HCT116 (cell line): ENCODE results near the gene PLA2G15. TPM values are rescaled to one million over a fixed set of nuclear protein-coding genes. Genes with fewer than 3 reads are reported as not detected.

Experiments used
- ATAC-seq: fragments of 200-7000 bp; cut with Tn5 transposase; 2 replicates; pipeline ENCODE4 v1.9.1; 2020; ENCODE audit warnings: mild to moderate bottlenecking, moderate library complexity
- BruUV-seq: library from RNA; stranded (reverse); fragments of 400-500 nt; replicated peaks from 2 replicates; lab custom pipeline; 2021; lab: Mats Ljungman, UMichigan
- CTCF ChIA-PET: fragments of 300-600 bp; sonication (Branson Sonifier 250); formaldehyde crosslinking; loops from one replicate; lab custom pipeline; 2021; ENCODE audit warnings: antibody characterized with exemption; lab: Charles Lee
- POLR2A ChIA-PET: fragments of 300-600, 350-600 bp; sonication (Branson Sonifier 250); formaldehyde crosslinking; loops from one replicate; lab custom pipeline; 2021; ENCODE audit warnings: antibody characterized with exemption; lab: Charles Lee
- RAD21 ChIA-PET, 2 experiments: fragments of 300-600 bp; sonication (Branson Sonifier 250); formaldehyde crosslinking; loops; one replicate each; lab custom pipeline; 2023; ENCODE audit warnings: low total read pairs in 2 of 2; ENCODE audit not compliant: uncharacterized antibody in 2 of 2, unreplicated experiment in 2 of 2, low non-redundant PET in 1 of 2; lab: Charles Lee
- DNase-seq: peaks from one replicate; pipeline ENCODE4 v3.0.0-alpha.2; 2010; ENCODE audit warnings: low read depth, low spot score
- H2AFZ ChIP-seq: fragments of 200-600 bp; shearing (Covaris generic), sonication (generic); 2 replicates; pipeline ENCODE4 v1.6.1; 2017; ENCODE audit warnings: low read depth, mixed run types, mixed read lengths, antibody characterized with exemption, low read length; ENCODE audit not compliant: poor library complexity, severe bottlenecking
- H3K27ac ChIP-seq: 2 replicates; pipeline ENCODE4 v1.5.1; 2012; ENCODE audit warnings: low read depth, low read length
- H3K27me3 ChIP-seq: fragments of 200-600 bp; sonication (generic); 2 replicates; pipeline ENCODE4 v1.6.1; 2016; ENCODE audit warnings: mixed run types, low read length, mixed read lengths; ENCODE audit not compliant: insufficient read depth
- H3K36me3 ChIP-seq, 2 experiments: fragments of 200-500 bp in 1 of 2; fragments of 200-600 bp in 1 of 2; sonication (Bioruptor generic) in 1 of 2; sonication (generic) in 1 of 2; 2 replicates each; pipeline versions ENCODE4 v1.5.1 to v1.6.1; 2014 to 2016; ENCODE audit warnings: low read length in 2 of 2, inconsistent platforms in 1 of 2, mixed read lengths in 1 of 2, mixed run types in 1 of 2; ENCODE audit not compliant: insufficient read depth in 2 of 2, control insufficient read depth in 1 of 2
- H3K4me1 ChIP-seq, 2 experiments: fragments of 200-600 bp in 1 of 2; sonication (generic) in 1 of 2; 2 replicates each; pipeline versions ENCODE4 v1.5.1 to v1.6.1; 2012 to 2017; ENCODE audit warnings: low read length in 2 of 2, inconsistent platforms in 1 of 2, mild to moderate bottlenecking in 1 of 2, mixed read lengths in 1 of 2, mixed run types in 1 of 2, moderate library complexity in 1 of 2; ENCODE audit not compliant: insufficient read depth in 2 of 2, control insufficient read depth in 1 of 2
- H3K4me2 ChIP-seq: fragments of 200-600 bp; sonication (generic); 2 replicates; pipeline ENCODE4 v1.6.1; 2017; ENCODE audit warnings: mixed run types, low read length, mixed read lengths
- H3K4me3 ChIP-seq, 2 experiments: fragments of 200-600 bp in 1 of 2; sonication (generic) in 1 of 2; replicated peaks in 1 of 2; 2 replicates each; pipeline ENCODE4 v1.5.1; 2011 to 2016; ENCODE audit warnings: low read length in 2 of 2, control low read depth in 1 of 2, low read depth in 1 of 2, mild to moderate bottlenecking in 1 of 2, mixed read lengths in 1 of 2, mixed run types in 1 of 2
- H3K79me2 ChIP-seq: fragments of 200-600 bp; sonication (generic); 2 replicates; pipeline ENCODE4 v1.6.1; 2017; ENCODE audit warnings: mild to moderate bottlenecking, mixed run types, low read length, moderate library complexity, mixed read lengths; ENCODE audit not compliant: insufficient read depth
- H3K9ac ChIP-seq: fragments of 200-600 bp; sonication (generic); 2 replicates; pipeline ENCODE4 v1.6.1; 2016; ENCODE audit warnings: low read length, mixed read lengths
- H3K9me2 ChIP-seq: fragments of 200-600 bp; sonication (generic), shearing (Covaris generic); 2 replicates; pipeline ENCODE4 v1.6.1; 2017; ENCODE audit warnings: mixed run types, mild to moderate bottlenecking, moderate library complexity; ENCODE audit not compliant: insufficient read depth
- H3K9me3 ChIP-seq, 2 experiments: fragments of 200-500 bp in 1 of 2; fragments of 200-600 bp in 1 of 2; sonication (Bioruptor generic) in 1 of 2; sonication (generic) in 1 of 2; 2 replicates each; pipeline ENCODE4 v1.6.1; 2014 to 2017; ENCODE audit warnings: low read length in 2 of 2, mixed read lengths in 2 of 2, inconsistent platforms in 1 of 2, low read depth in 1 of 2, mild to moderate bottlenecking in 1 of 2, mixed run types in 1 of 2, moderate library complexity in 1 of 2; ENCODE audit not compliant: control insufficient read depth in 1 of 2, insufficient read depth in 1 of 2
- H4K20me1 ChIP-seq: fragments of 200-600 bp; sonication (generic), shearing (Covaris generic); 2 replicates; pipeline ENCODE4 v1.6.1; 2017; ENCODE audit warnings: mixed run types, mild to moderate bottlenecking, moderate library complexity; ENCODE audit not compliant: insufficient read depth
- ATF3 ChIP-seq: IDR thresholded peaks from 2 replicates; pipeline ENCODE4 v1.6.1; 2012
- CBX3 ChIP-seq: IDR thresholded peaks from 2 replicates; pipeline ENCODE4 v1.6.1; 2012; ENCODE audit warnings: low read depth
- CEBPB ChIP-seq: IDR thresholded peaks from 2 replicates; pipeline ENCODE4 v1.6.1; 2012; ENCODE audit warnings: low read depth
- CTCF ChIP-seq, 3 experiments: fragments of 200-600 bp in 1 of 3; sonication (generic) in 1 of 3; IDR thresholded peaks in 2 of 3; conservative IDR thresholded peaks in 1 of 3; 2 replicates each; pipeline ENCODE4 v1.5.1; 2012 to 2017; ENCODE audit warnings: low read depth in 2 of 3, low read length in 2 of 3, antibody characterized with exemption in 1 of 3, borderline replicate concordance in 1 of 3, control low read depth in 1 of 3, mild to moderate bottlenecking in 1 of 3, mixed read lengths in 1 of 3, mixed run types in 1 of 3, moderate library complexity in 1 of 3; ENCODE audit not compliant: insufficient read depth in 1 of 3
- ELF1 ChIP-seq: IDR thresholded peaks from 2 replicates; pipeline ENCODE4 v1.6.1; 2012; ENCODE audit warnings: low read depth, borderline replicate concordance
- EZH2 ChIP-seq: fragments of 200-600 bp; sonication (generic); IDR thresholded peaks from 2 replicates; pipeline ENCODE4 v1.6.1; 2017; ENCODE audit warnings: antibody characterized with exemption, mixed run types
- FOSL1 ChIP-seq: IDR thresholded peaks from 2 replicates; pipeline ENCODE4 v1.6.1; 2012; ENCODE audit warnings: low read depth
- JUND ChIP-seq: IDR thresholded peaks from 2 replicates; pipeline ENCODE4 v1.6.1; 2012
- POLR2A ChIP-seq: IDR thresholded peaks from 2 replicates; pipeline ENCODE4 v1.7.0; 2011; ENCODE audit warnings: borderline replicate concordance; ENCODE audit not compliant: insufficient read depth, insufficient read length; ENCODE audit errors: extremely low read depth
- POLR2AphosphoS5 ChIP-seq: IDR thresholded peaks from 2 replicates; pipeline ENCODE4 v1.6.1; 2011; ENCODE audit warnings: mild to moderate bottlenecking, low read depth, low read length, moderate library complexity
- RAD21 ChIP-seq: IDR thresholded peaks from 2 replicates; pipeline ENCODE4 v1.6.1; 2012; ENCODE audit warnings: low read depth, mild to moderate bottlenecking
- REST ChIP-seq: IDR thresholded peaks from 2 replicates; pipeline ENCODE4 v1.6.1; 2012; ENCODE audit warnings: low read depth
- SIN3A ChIP-seq: IDR thresholded peaks from 2 replicates; pipeline ENCODE4 v1.6.1; 2012; ENCODE audit warnings: low read depth
- SP1 ChIP-seq: IDR thresholded peaks from 2 replicates; pipeline ENCODE4 v1.6.1; 2012; ENCODE audit warnings: low read depth
- SRF ChIP-seq: IDR thresholded peaks from 2 replicates; pipeline ENCODE4 v1.6.1; 2012; ENCODE audit warnings: low read depth
- TCF7L2 ChIP-seq: IDR thresholded peaks from 2 replicates; pipeline ENCODE4 v1.7.0; 2011; ENCODE audit warnings: borderline replicate concordance, inconsistent platforms; ENCODE audit not compliant: insufficient read depth, insufficient read length; ENCODE audit errors: extremely low read depth
- YY1 ChIP-seq: IDR thresholded peaks from 2 replicates; pipeline ENCODE4 v1.6.1; 2011; ENCODE audit warnings: low read length, low read depth, moderate library complexity, mild to moderate bottlenecking; ENCODE audit not compliant: insufficient replicate concordance; ENCODE audit errors: extremely low read depth
- ZBTB33 ChIP-seq: IDR thresholded peaks from 2 replicates; pipeline ENCODE4 v1.6.1; 2011; ENCODE audit warnings: mild to moderate bottlenecking, low read length, moderate library complexity; ENCODE audit not compliant: insufficient replicate concordance; ENCODE audit errors: extremely low read depth
- ZFX ChIP-seq: fragments of 450-650 bp; IDR thresholded peaks from 2 replicates; pipeline ENCODE4 v1.6.1; 2017
- ZNF274 ChIP-seq: fragments of 200-500 bp; sonication (Bioruptor generic); IDR thresholded peaks from 2 replicates; pipeline ENCODE4 v1.6.1; 2014; ENCODE audit warnings: mild to moderate bottlenecking, low read depth, low read length, inconsistent platforms
- intact Hi-C: fragments of 100-400 bp; cut with micrococcal nuclease; formaldehyde crosslinking; loops from 2 replicates; pipeline ENCODE4 v1.10.0; 2022
- total RNA-seq: library from RNA; stranded (reverse); gene quantifications from one replicate; pipeline ENCODE4 v1.2.1, GENCODE V29; 2021; ENCODE audit not compliant: unreplicated experiment

PLA2G15 gene
- total RNA-seq, 1 experiment from 2014 or later = 7.5 TPM

- ChIA-PET POLR2A (no interaction called here), RAD21 (no interaction called here), CTCF (no interaction called here)
- no TSS peak for BruUV-seq
- Histone ChIP-seq H3K4me3 (no peak overlapping the region), H3K27ac (no peak overlapping the region), H3K4me2 (no peak overlapping the region), H2AFZ (no peak overlapping the region), H3K36me3 (peaks cover 0 to 2% of the 10 kb centered on the region in 2 experiments; a peak in 2 of 4 replicates), H3K79me2 (peaks cover 10% of the 10 kb centered on the region; the same call in 1 of the 2 replicates), H3K9me2 (no peaks in the 10 kb centered on the region), H3K4me1 (peaks cover 5 to 19% of the 10 kb centered on the region in 2 experiments; a peak in 3 of 4 replicates), H3K9ac (no peak overlapping the region), H4K20me1 (no peaks in the 10 kb centered on the region), H3K9me3 (no peaks in the 10 kb centered on the region), H3K27me3 (no peaks in the 10 kb centered on the region)
- intact Hi-C loops = no loop called here
- TF ChIP-seq REST = no peak
- TF ChIP-seq ZFX = no peak
- no peak for TF ChIP-seq POLR2AphosphoS5
- TF ChIP-seq SRF = no peak
- TF ChIP-seq RAD21 = no peak
- no peak for TF ChIP-seq ZBTB33
- TF ChIP-seq CEBPB = no peak
- TF ChIP-seq SP1 = no peak
- no peak for TF ChIP-seq YY1
- no peak for TF ChIP-seq EZH2
- no peak for TF ChIP-seq CTCF (IDR thresholded peaks at IDR 0.05 in 2 of 3, conservative IDR thresholded peaks at IDR 0.05 in 1 of 3; ENCODE audit: borderline replicate concordance in 1 of 3, insufficient read depth in 1 of 3, low read depth in 2 of 3, low read length in 2 of 3)
- TF ChIP-seq POLR2A = no peak
- no peak for TF ChIP-seq ZNF274
- TF ChIP-seq FOSL1 = no peak
- no peak for TF ChIP-seq JUND
- TF ChIP-seq TCF7L2 = no peak
- no peak for TF ChIP-seq ELF1
- TF ChIP-seq ATF3 = no peak
- no peak for TF ChIP-seq SIN3A
- TF ChIP-seq CBX3 = no peak
- DNase-seq (no peak), ATAC-seq (no peak)
Observed at GRCh38 chr16:68249371-68249770, 4.2 kb downstream of the PLA2G15 start.
